HG02970 (cell line): ENCODE data around the gene RSPO1.
A peak's percentile ranks its signal among the peaks of the same experiment; 100 is the strongest.

Experiments
- ATAC-seq: cut with Tn5 transposase; IDR thresholded peaks from one replicate; pipeline ENCODE4 v1.9.1; 2021; ENCODE audit warnings: mild to moderate bottlenecking, moderate library complexity, moderate number of reproducible peaks; ENCODE audit not compliant: unreplicated experiment, low FRiP score

The RSPO1 gene

DNA sequence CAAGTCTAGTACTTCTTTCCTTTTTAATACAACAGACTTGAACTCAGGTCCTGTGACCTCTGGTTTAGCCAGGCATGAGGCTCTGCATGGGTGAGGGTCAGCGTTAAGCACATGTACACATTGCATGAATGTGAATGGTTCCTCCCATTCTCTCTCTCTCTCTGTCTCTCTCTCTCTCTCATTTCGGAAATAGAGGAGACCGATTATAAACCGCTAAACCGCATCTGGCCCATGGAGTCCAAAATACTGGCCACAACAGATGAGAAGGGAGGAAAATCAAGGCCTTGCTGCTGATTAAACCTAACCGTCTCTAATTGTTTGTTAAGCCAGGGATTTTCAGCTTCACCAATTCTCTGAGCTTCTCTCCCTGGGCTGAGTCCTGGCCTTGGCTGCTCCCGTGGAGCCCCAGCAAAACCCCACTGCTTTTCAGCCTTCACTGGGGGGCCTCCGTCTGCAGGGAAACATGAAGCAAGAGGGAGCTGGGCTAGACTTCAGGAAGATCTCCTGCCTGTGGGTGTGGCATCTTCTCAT, 6.6 kb downstream of the RSPO1 start:
- no peak for ATAC-seq

DNA sequence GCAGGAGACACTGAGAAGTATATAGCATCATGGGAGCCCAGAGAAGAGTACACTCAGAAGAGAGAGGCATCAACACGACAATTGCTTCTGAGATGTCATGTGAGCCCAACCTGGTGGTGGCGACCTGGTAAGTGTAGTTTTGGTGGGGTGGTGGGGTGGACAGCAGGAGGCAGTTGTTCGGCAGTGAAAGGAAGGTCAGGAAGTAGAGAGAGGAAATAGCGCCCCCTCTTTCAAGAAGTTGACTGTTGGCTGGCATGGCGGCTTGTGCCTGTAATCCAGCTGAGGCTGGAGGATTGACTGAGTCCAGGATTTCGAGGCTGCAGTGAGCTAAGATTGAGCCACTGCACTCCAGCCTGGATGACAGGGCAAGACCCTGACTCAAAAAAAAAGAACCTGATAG, 12.6 kb downstream of the RSPO1 start:
- ATAC-seq: no peak

DNA sequence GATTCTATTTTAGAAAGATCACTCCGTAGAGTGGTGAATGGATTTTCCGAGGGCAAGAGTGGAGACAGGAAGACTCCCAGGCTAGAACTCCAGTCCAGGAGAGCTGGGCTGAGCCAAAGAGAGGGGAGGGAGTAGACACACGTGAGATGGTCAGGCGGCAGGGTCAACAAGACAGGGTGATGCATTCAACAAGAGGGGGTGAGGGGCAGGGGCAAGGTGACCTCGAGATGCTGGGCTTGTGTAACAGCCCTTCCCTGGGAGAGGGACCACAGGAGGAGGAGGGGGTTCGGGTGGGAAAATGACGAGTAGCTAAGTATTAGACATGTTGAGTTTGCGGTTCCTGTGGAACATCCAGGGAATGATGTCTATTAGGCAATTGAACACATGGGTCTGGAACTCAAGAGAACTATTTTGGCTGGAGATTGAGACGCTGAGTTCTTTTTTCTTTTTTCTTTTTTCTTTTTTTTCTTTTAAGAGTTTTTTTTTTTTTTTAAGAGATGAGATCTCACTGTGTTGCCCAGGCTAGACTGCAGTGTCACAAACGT, 13.3 kb downstream of the RSPO1 start:
- no peak for ATAC-seq

DNA sequence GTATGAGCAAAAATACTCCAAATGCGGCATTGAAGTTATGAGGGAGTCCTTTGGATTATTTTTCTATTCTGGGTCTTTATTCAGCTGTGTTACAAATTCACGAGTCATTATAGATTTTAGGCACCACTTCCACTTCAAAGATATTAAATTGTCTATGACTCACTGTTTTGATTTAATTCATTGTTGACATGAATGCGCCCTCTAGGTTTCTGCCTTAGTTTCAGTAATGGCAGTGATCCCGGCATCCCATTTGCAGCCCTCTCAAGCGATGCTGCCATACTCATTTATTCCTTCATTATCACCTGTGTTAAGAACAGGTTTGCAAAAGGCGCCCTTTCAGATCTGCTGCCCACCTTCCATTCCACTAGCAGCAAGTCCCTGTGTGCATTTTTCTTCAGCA, 14.0 kb downstream of the RSPO1 start:
- no peak for ATAC-seq

DNA sequence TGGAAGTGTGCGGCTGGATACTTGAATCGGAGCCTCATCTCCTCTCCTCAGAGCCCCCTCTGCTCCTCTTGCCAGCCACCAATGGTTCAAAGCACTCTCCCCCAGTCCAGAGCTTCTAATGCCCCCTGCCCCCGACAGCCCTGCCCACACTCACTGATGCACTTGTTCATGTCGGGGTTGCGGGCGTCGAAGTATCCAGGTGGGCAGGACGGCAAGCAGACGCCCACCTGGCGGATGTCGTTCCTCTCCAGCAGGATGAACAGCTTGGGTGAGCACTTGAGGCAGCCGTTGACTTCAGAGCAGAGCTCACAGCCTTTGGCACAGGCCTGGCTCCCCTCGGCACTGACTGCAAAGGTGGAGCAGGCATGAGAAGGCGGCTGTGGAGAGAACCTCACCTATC, 18.4 kb downstream of the RSPO1 start:
- no peak for ATAC-seq

DNA sequence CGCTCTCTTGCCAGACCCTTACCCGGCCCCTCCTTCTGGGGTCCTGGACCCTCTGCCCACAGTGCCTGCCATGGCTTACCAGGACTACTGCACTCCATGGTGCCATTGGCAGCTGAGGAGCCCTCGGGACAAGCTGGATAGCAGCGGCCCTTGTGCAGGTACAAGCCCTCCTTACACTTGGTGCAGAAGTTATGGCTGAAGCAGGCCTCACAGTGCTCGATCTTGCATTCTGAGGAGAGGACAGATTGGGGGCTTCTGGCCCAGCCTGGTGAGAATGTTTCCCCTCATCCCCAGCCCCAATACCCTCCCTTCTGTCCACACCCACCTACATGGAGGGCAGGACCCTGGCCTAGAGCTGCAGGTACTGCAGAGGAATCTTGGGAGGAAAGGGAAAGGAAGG, 20.6 kb downstream of the RSPO1 start:
- no peak for ATAC-seq

DNA sequence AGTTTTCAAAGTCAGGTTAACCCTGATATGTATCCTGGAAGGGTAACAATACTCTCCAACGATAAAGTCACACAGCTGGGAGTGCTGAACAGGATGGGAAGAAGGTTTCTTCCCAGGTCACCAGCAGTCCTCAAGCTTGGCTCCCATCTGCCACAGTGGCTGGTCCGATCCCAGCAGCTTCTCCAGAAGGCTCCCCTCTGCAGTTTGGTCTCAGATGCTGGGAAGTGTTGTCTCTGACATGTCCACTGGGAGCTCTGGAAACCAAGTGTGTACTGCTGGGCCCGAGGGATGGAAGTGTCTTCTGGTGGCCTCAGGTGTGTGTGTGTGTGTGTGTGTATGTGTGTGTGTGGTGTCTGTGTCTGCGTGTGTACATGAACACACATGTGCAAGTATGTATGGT, 22.5 kb downstream of the RSPO1 start:
- ATAC-seq: no peak

DNA sequence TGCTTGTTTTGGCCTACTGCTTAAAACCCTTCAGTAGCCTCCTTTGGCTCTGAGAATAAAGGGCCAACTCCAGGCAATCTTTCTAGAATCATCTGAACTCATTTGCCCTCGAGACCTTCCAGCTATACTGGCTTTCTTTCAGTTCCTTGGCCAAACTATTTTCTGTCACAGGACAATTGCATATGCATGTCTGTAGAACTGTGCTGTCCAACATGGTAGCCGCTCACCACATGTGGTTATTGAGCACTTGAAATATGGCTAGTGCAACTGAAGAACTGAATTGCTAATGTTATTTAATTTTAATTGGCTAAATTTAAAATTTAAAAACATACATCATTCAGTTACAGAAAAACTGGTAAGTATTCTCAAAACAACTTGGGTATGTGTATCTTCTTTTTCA, 24.7 kb downstream of the RSPO1 start:
- ATAC-seq: no peak

DNA sequence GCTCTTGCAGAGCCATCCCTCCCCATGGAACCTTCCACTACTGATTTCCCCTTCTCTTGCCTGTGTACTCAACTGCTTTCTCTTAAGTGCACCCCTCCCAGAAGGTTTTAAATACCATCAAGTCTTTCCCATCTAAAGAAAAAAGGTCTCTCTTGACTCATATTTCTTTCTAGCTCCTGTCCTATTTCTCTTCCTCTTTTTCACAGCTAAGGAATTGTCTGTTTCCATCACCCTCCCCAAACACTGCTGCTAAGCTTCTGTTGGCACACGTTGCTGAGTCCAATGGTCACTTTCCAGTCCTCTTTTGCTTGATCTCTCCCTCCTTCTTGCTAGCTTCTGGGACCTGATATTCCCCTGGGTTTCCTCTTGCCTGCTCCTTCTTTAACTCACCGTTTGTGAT, 25.7 kb downstream of the RSPO1 start:
- ATAC-seq: no peak

DNA sequence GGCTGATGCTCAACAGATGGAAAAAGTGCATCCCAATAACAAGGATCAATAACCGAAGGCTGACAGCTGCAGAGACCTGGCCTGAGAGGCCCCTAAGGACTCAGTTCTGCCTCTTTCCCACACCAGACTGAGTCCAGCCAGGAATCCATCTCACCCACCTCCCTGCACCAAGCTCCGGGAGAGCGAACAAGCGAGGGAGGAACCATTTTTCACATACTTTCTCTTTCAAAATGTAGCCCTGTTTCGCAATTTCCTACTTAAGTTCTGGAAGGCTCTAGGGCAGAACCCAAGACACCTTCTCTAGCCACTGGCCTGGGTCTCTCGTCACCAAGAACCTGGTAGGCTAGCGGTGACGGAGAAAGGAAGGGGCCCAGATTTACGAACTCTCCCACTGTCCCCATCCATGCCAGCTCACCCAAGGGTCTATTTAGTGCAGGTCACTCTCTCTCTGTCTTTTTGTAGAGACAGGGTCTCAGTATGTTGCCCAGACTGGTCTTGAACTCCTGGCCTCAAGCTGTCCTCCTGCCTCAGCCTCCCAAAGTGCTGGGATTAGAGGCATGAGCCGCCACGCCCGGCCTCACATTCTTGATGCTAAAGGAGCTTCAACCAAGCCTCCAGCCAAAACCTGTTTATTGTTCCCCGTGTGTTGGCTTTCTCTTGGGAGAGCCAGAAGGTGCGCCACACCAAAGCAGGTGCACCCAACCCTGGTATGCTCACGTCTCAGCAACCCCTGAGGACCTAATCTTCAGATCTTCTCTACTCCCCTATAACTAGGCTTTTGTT, 28.0 kb downstream of the RSPO1 start:
- ATAC-seq: no peak

DNA sequence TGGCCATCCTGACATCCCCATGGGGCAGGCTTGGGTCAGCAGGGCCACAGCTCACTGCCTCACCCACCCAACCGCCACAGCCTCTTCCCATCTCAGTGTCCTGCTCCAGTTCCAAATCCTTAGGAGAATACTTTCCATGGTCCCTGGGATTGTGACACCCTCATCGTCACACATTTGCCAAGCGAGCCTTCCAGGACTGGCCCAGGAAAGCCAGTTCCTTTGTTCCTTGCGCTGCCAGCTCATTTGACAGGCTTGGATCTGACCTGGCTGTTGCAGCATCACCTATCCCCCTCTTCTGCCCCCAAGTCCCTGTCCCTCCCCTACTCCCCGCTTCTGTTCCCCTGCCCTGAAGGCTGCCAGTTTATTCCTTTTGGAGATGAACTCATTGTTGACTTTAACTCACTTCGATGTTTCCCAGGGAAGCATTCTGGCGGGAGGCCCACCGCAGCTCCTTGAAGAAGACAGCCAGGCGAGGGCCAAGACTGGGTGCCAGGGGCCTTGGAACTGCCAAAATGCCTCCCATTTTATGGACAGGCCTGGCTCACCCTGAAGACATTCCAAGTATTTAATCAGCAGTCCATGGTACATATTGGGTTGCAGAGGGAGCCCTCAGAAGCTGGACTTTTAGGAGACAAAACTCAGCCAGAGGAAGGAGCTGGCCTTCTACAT, 28.8 kb downstream of the RSPO1 start:
- ATAC-seq: no peak

DNA sequence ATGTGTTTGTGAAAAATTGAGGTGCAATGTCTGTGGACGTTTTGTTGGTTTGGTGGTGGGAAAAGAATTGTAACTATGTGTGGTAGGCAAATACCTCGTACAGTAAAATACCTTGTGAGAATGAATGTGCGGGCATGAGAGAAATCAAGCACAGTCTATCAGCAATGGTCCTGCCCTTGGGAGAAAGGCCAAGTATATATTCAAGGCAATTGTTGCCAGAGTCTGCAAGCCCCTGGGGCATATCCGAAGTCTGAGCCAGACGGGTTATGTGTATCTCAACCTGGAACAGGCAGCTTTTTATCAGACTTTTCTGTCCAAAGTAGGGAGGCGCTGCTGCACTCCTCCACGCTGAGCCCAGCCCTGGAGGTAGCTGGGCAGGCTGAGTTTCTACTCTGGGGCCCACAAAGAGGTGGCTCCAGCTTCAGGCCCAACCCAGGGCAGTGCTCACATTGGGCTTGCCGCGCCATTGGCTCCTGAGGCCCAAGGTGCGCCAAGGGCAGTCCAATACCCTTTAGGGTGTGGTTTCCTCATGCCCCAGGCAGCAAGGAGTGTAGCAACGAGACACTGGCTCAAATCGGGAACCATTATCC, 29.5 kb downstream of the RSPO1 start:
- ATAC-seq: no peak

DNA sequence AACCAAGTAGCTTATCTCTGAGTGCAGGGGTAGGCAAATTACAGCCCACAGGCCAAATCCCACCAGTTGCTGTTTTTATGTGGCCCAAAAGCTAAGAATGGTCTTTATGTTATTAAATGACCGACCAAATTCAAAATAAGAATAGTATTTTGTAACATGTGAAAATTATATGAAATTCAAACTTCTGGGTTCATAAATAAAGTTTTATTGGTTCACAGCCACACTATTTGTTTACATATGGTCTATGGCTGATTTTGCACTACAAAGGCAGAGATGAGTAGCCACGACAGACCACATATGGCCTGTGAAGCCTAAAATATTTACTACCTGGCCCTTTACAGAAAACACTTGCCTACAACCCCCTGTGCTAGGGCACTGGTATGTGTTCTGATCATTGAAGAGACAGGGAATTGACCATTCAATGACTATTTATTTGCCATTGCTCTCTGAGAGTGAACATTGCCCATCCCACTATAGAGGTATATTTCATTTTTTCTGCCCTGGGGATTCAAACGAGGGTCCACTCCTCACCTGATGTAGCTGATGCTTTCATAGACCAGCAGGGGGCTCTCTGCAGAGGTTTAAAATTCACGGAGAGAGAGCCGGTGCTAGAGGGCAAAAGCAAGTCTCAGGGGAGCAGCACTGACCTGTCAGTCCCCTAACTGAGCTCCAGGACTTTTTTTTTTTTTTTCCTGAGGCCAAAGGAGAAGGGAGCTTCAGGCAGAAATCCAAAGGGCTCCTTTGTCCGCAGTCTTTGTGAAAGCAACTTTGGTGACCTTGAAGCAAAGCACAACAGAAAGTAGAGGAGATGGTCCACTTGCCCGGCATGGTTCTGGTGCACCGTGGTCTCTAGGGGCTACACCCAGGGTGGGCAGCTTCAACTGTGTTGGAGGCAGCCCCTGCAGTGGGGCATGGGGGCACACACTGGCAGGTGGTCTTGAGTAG, 31.7 kb downstream of the RSPO1 start:
- ATAC-seq: no peak

DNA sequence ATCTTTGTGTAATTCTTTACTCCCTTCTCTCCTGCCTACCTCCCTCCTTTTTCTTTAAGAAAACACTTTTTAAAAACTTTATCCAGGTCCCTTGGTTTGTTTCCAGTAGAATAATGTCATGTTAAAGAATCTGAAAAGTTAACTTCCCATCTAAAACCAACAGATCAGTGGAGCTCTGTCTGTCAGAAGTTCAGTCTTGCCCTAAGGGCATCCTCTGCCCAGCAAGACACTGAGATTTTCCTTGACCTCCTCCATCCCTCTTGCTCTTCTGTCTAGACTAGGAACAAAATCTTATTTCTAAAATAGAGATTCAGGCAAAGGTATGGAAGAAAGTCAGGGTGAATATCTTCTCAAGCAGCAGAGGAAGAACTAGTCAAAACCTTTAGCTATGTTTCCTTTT, 33.3 kb downstream of the RSPO1 start:
- ATAC-seq: no peak

DNA sequence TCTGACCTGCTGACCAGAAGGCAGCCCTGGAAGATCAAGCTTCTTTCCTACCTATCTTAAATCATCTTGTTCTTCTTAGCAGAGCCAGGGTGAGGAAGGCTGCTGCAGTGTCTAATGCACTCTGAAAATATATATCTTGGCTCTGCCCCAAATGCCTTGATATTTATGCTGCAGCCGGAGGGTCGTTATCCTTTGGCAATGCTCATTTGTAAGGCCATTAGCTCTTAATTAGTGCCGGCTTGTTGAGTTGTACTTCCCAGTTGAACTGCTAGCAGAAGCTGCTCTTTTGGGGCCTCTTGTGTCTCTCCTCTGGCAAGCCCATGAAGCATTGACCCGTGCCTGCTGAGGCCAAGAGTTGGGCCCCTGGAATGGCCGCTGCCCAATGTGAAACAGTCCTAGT, 34.8 kb downstream of the RSPO1 start:
- no peak for ATAC-seq

DNA sequence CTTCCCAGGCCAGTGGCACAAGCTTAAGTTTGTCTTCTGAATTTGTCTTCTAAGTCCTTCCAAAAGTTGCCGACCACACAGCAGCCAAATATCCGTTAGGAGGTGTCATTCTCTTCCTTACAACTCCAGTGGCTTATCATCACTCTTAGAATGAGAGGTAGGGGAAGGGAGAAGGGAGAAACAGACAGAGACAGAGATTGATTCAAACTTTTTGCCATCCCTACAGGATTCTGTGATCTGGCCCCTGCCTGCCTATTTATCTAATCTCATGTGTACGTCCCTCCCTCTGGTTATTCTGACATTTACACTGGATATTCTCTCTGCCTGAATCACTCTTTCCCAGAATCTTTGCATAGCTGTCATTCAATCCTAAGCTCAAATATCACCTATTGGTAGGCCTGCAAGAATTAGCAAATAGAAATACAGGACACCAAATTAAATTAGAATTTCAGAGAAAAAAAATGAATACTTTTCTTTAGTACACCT, 38.5 kb downstream of the RSPO1 start:
- no peak for ATAC-seq

DNA sequence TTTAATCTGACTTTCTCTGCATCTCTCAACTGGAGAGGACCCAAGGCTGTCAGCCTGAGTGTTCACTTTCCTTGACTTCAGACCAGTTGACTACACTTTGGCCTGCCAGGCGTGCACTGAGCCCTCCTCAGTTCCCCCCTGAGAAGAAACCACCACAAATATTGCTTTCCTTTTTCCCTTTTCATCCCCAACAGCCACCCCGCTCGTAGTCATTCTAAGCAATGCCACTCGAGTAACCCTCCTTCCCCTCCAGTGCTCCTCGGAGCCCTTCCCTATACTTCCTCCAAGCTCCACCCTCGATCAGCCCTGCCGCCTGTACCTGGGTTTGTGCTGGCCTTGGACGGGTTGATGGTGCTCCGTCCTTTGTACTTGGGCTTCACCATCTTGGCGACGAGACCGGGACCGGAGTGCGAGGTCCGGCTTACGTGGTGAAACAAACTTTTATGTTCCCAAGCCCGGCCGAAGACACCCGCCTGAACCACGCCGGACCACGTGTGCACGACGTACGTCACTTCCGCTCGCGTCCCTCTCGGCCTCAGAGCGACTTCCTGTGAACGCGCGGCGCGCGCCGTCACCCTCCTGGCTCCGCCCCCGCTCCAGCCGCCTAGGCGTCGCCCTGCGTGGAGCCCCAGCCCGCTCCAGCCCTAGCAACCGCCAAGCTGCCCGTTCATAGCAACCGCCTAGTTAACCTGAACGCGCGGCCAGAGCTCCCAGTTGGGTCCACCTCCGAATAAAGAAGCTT, 39.1 kb downstream of the RSPO1 start, which contains the start of gene GNL2:
Gene GNL2, minus strand, starts transcription at position 498 of the 742 bp plus-strand sequence. Its CDS starts 115 bp downstream, at position 383.
- peak; percentile 99 for ATAC-seq

DNA sequence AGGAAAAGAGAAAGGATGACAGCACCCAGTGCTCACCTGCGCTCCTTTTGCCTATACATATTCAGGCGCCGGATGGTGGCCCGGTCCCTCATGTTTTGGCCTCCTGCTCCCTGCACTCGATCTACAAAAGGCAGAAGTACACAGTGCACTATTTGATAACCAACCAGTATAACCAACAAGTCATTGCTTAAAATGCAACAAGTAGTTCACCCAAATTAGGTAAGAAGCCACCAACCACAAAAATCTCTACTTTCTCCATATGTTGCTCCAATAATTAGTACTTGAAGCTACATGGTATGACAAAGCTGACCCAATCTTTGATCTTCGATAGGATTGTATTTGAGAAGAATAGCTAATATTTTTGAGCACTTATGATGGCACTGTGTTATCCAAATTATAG, 41.0 kb downstream of the RSPO1 start:
- no peak for ATAC-seq

DNA sequence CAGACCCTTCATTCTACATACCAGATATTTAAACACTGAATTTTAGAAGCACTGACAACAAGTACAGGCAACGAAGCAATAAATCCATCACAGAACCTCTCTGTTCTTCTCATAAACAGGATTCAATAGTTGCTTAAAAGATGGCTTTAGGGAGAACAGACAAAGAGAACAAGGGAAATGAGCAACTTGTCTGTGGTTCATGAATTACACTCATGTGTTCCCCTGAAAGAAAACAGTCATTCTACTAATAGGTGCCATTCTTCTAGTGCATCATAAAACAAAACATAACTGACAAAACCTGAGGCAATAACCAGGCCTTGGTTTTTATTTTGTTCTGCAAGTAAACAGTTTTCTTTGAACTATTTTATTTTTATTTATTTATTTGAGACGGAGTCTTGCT, 45.8 kb downstream of the RSPO1 start:
- ATAC-seq: no peak
